HEK293 (cell line): ENCODE results near the gene KIAA0513.

ENCODE experiments used
- CTCF ChIA-PET: fragments of 350-600 bp; formaldehyde crosslinking; extraction: SDS; loops from one replicate; lab custom pipeline; 2021; ENCODE audit warnings: antibody characterized with exemption; lab: Yijun Ruan, JAX
- POLR2A ChIA-PET: fragments of 300-600 bp; formaldehyde crosslinking; extraction: SDS; loops from one replicate; lab custom pipeline; 2020; ENCODE audit warnings: antibody characterized with exemption, inconsistent platforms; lab: Yijun Ruan, JAX
- H3K27ac ChIP-seq: fragments of 200-500 bp; sonication (Bioruptor generic); 2 replicates; pipeline ENCODE4 v1.5.1; 2014; ENCODE audit warnings: low read depth, low read length, control low read depth, inconsistent platforms; ENCODE audit errors: extremely low read depth
- H3K36me3 ChIP-seq, 2 experiments: fragments of 200-500 bp in 1 of 2; sonication (Bioruptor generic) in 1 of 2; 1 replicate in 1 of 2; 2 replicates in 1 of 2; pipeline ENCODE4 v1.5.1; 2014 to 2017; ENCODE audit warnings: inconsistent platforms in 2 of 2, low read length in 2 of 2; ENCODE audit not compliant: control insufficient read depth in 2 of 2, insufficient read depth in 1 of 2
- H3K4me1 ChIP-seq: fragments of 200-500 bp; sonication (Bioruptor generic); 2 replicates; pipeline ENCODE4 v1.5.1; 2014; ENCODE audit warnings: mild to moderate bottlenecking, low read length, inconsistent platforms; ENCODE audit not compliant: control insufficient read depth, insufficient read depth
- H3K4me3 ChIP-seq: 2 replicates; pipeline ENCODE4 v1.5.1; 2011; ENCODE audit warnings: low read depth, mild to moderate bottlenecking, control low read depth, low read length, moderate library complexity
- H3K9me3 ChIP-seq: fragments of 200-500 bp; sonication (Bioruptor generic); 2 replicates; pipeline ENCODE4 v1.5.1; 2014; ENCODE audit warnings: low read depth, low read length, inconsistent platforms; ENCODE audit not compliant: control insufficient read depth, insufficient read depth
- HOXD13 ChIP-seq: sonication (generic); formaldehyde crosslinking; IDR thresholded peaks from 2 replicates; pipeline ENCODE4 v1.8.0; 2022; ENCODE audit warnings: missing genetic modification reagents, borderline replicate concordance
- IKZF3 ChIP-seq: fragments of 450-650 bp; IDR thresholded peaks from 2 replicates; pipeline ENCODE4 v1.5.0; 2018; ENCODE audit warnings: missing biosample characterization, mild to moderate bottlenecking, missing genetic modification characterization, moderate library complexity
- KLF1 ChIP-seq: fragments of 450-650 bp; formaldehyde crosslinking; IDR thresholded peaks from 2 replicates; pipeline ENCODE4 v1.5.1; 2016; ENCODE audit warnings: missing biosample characterization, missing genetic modification characterization
- KLF9 ChIP-seq: fragments of 450-650 bp; formaldehyde crosslinking; IDR thresholded peaks from 2 replicates; pipeline ENCODE4 v1.5.1; 2016; ENCODE audit warnings: missing biosample characterization, missing genetic modification characterization, low read depth
- MEIS1 ChIP-seq: sonication (generic); formaldehyde crosslinking; IDR thresholded peaks from 2 replicates; pipeline ENCODE4 v1.8.1; 2022; ENCODE audit warnings: missing genetic modification reagents, mild to moderate bottlenecking, borderline replicate concordance
- PRDM1 ChIP-seq: fragments of 450-650 bp; formaldehyde crosslinking; IDR thresholded peaks from 2 replicates; pipeline ENCODE4; 2016; ENCODE audit warnings: missing biosample characterization, missing genetic modification characterization
- PRDM10 ChIP-seq: fragments of 450-650 bp; formaldehyde crosslinking; IDR thresholded peaks from 2 replicates; pipeline ENCODE4 v1.5.1; 2016; ENCODE audit warnings: missing biosample characterization, missing genetic modification characterization
- YY1 ChIP-seq: fragments of 450-650 bp; formaldehyde crosslinking; IDR thresholded peaks from 2 replicates; pipeline ENCODE4 v1.5.1; 2018; ENCODE audit warnings: missing biosample characterization, missing genetic modification characterization
- ZFHX2 ChIP-seq: fragments of 450-650 bp; formaldehyde crosslinking; conservative IDR thresholded peaks from 2 replicates; pipeline ENCODE4 v1.5.1; 2016; ENCODE audit warnings: missing biosample characterization, missing genetic modification characterization
- ZFP41 ChIP-seq: fragments of 450-650 bp; formaldehyde crosslinking; IDR thresholded peaks from 2 replicates; pipeline ENCODE4 v1.5.1; 2016; ENCODE audit warnings: missing biosample characterization, missing genetic modification characterization, borderline replicate concordance
- ZNF157 ChIP-seq: fragments of 450-650 bp; formaldehyde crosslinking; IDR thresholded peaks from 2 replicates; pipeline ENCODE4 v1.5.1; 2016; ENCODE audit warnings: missing biosample characterization, missing genetic modification characterization
- ZNF19 ChIP-seq: fragments of 450-650 bp; formaldehyde crosslinking; IDR thresholded peaks from 2 replicates; pipeline ENCODE4; 2016; ENCODE audit warnings: missing biosample characterization, missing genetic modification characterization, low read depth
- ZNF266 ChIP-seq: fragments of 450-650 bp; formaldehyde crosslinking; IDR thresholded peaks from 2 replicates; pipeline ENCODE4 v1.5.1; 2016; ENCODE audit warnings: missing biosample characterization, missing genetic modification characterization, low read depth
- ZNF274 ChIP-seq, 2 experiments: fragments of 200-500 bp in 1 of 2; fragments of 450-650 bp in 1 of 2; sonication (Bioruptor generic) in 1 of 2; formaldehyde crosslinking in 1 of 2; IDR thresholded peaks; 2 replicates each; pipeline versions ENCODE4 v1.5.1 to v1.6.1; 2014 to 2016; ENCODE audit warnings: borderline replicate concordance in 1 of 2, inconsistent platforms in 1 of 2, low read length in 1 of 2, missing biosample characterization in 1 of 2, missing genetic modification characterization in 1 of 2
- ZNF292 ChIP-seq: fragments of 450-650 bp; formaldehyde crosslinking; IDR thresholded peaks from 2 replicates; pipeline ENCODE4 v1.5.1; 2016; ENCODE audit warnings: low read depth, missing biosample characterization, missing genetic modification characterization, borderline replicate concordance
- ZNF548 ChIP-seq: fragments of 450-650 bp; formaldehyde crosslinking; IDR thresholded peaks from 2 replicates; pipeline ENCODE4 v1.5.1; 2016; ENCODE audit warnings: missing biosample characterization, missing genetic modification characterization
- ZNF549 ChIP-seq: fragments of 450-650 bp; IDR thresholded peaks from 2 replicates; pipeline ENCODE4 v1.5.1; 2018; ENCODE audit warnings: missing biosample characterization, missing genetic modification characterization, mild to moderate bottlenecking, inconsistent platforms, moderate library complexity
- ZNF558 ChIP-seq: fragments of 450-650 bp; formaldehyde crosslinking; IDR thresholded peaks from 2 replicates; pipeline ENCODE4 v1.5.1; 2016; ENCODE audit warnings: missing biosample characterization, missing genetic modification characterization
- ZNF560 ChIP-seq: fragments of 450-650 bp; formaldehyde crosslinking; IDR thresholded peaks from 2 replicates; pipeline ENCODE4 v1.5.1; 2017; ENCODE audit warnings: missing biosample characterization, missing genetic modification characterization, borderline replicate concordance
- ZNF624 ChIP-seq: fragments of 450-650 bp; formaldehyde crosslinking; IDR thresholded peaks from 2 replicates; pipeline ENCODE4 v1.5.1; 2017; ENCODE audit warnings: missing biosample characterization, missing genetic modification characterization
- ZNF645 ChIP-seq: fragments of 450-650 bp; formaldehyde crosslinking; IDR thresholded peaks from 2 replicates; pipeline ENCODE4; 2016; ENCODE audit warnings: missing biosample characterization, missing genetic modification characterization
- ZNF692 ChIP-seq: fragments of 450-650 bp; formaldehyde crosslinking; IDR thresholded peaks from 2 replicates; pipeline ENCODE4 v1.5.1; 2016; ENCODE audit warnings: missing biosample characterization, missing genetic modification characterization
- ZSCAN16 ChIP-seq: fragments of 450-650 bp; formaldehyde crosslinking; IDR thresholded peaks from 2 replicates; pipeline ENCODE4 v1.5.1; 2016; ENCODE audit warnings: missing biosample characterization, missing genetic modification characterization
- ZSCAN18 ChIP-seq: fragments of 450-650 bp; formaldehyde crosslinking; IDR thresholded peaks from 2 replicates; pipeline ENCODE4 v1.5.1; 2016; ENCODE audit warnings: missing biosample characterization, missing genetic modification characterization

Gene KIAA0513

GRCh38 chr16:85011846-85012284 lies 15.7 kb upstream of the KIAA0513 start (continued):
- TF ChIP-seq PRDM10 (tag by site-specific recombination): 0 out of 2 replicates have a peak, but pooled peaks have one; percentile 74
- TF ChIP-seq ZNF560 (tag by site-specific recombination): no peak
- no peak for TF ChIP-seq YY1 (tag by site-specific recombination)
- TF ChIP-seq ZNF292 (tag by site-specific recombination): no peak
- TF ChIP-seq ZNF548 (tag by site-specific recombination): no peak
- TF ChIP-seq KLF1: no peak
- TF ChIP-seq ZNF549 (tag by site-specific recombination): no peak

- H3K4me3 ChIP-seq: no peak overlapping the region
- H3K9me3 ChIP-seq: no peaks in the 10 kb centered on the region
- TF ChIP-seq ZSCAN16 (tag by site-specific recombination): no peak
- TF ChIP-seq ZNF549 (tag by site-specific recombination): no peak
- no peak for TF ChIP-seq MEIS1
- no peak for TF ChIP-seq ZFP41 (tag by site-specific recombination)
- TF ChIP-seq IKZF3 (tag by site-specific recombination): no peak
- TF ChIP-seq ZNF692 (tag by site-specific recombination): no peak
- no peak for TF ChIP-seq ZFHX2 (tag by site-specific recombination)
- TF ChIP-seq HOXD13 (CRISPR knock-in tag): no peak
- TF ChIP-seq ZNF558 (tag by site-specific recombination): no peak
- TF ChIP-seq ZNF19: no peak
- no peak for TF ChIP-seq ZSCAN18 (tag by site-specific recombination)
- no peak for TF ChIP-seq KLF1
- TF ChIP-seq ZNF266: no peak
- TF ChIP-seq KLF9 (tag by site-specific recombination): no peak
- no peak for TF ChIP-seq ZNF157 (tag by site-specific recombination)
- TF ChIP-seq ZNF645 (tag by site-specific recombination): no peak
- TF ChIP-seq ZNF274 (IDR thresholded peaks at IDR 0.05; ENCODE audit: low read length): no peak
- TF ChIP-seq ZNF274 (tag by site-specific recombination; IDR thresholded peaks at IDR 0.05; ENCODE audit: borderline replicate concordance): no peak
- no peak for TF ChIP-seq ZNF624 (tag by site-specific recombination)
- no peak for TF ChIP-seq PRDM1 (tag by site-specific recombination)
- H3K4me1 ChIP-seq: 0 out of 2 replicates have a peak, but pooled peaks cover 5% of the 10 kb centered on the region
- ChIA-PET POLR2A (no interaction called here), CTCF (interaction anchor here (0.7 kb wide), 1 partner anchor 126 kb away, joined by 3 read pairs; no protein-coding TSS in a partner anchor)
- no peak overlapping the region for H3K27ac ChIP-seq
- no peaks in the 10 kb centered on the region for H3K36me3 ChIP-seq
These were observed 13.3 kb upstream of the KIAA0513 start for GRCh38 chr16:85014311-85014710.
